Stimulated activated CD8-positive, alpha-beta memory T cell treated with anti-CD3 and anti-CD28 coated beads, Interleukin-12 subunit alpha, Interleukin-12 subunit beta, amount 100 ng/mL, for 1 hour (primary cell): ENCODE results near the gene KIFBP.
"Not testable (repeated sequence)": the region's sequence is repeated elsewhere in the genome, so short reads cannot be mapped to it uniquely, and the experiment has no call there.

ENCODE experiments used
- DNase-seq: peaks from one replicate; pipeline ENCODE4 v3.0.0-alpha.2; 2020; ENCODE audit warnings: low read depth

Gene KIFBP

DNA sequence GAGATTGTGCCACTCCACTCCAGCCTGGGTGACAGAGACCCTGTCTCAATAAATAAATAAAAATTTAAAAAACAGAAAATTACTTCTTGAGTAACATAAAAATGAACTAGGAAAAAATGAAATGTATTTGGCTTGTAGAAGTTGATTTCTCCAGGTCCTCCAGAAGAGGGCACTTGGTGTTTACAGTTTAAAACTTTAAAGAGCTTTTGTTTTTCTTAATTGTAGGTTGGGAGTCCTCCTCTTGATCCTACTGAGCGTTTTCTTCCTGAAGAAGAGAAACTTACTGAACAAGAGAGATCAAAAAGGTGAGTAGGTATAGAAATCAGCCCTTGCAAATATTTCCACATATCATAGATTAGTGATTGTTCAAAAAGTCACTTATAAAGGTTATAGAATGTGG lies 16.2 kb downstream of the KIFBP start:
- no peak for DNase-seq

- DNase-seq: no peak
Measured at GRCh38 chr10:69005704-69006485, 17.3 kb downstream of the KIFBP start.

- DNase-seq: no peak
Measured at GRCh38 chr10:69007260-69007659, 18.7 kb downstream of the KIFBP start.

GRCh38 chr10:69009360-69009759 lies 20.8 kb downstream of the KIFBP start:
- DNase-seq: no peak

DNA sequence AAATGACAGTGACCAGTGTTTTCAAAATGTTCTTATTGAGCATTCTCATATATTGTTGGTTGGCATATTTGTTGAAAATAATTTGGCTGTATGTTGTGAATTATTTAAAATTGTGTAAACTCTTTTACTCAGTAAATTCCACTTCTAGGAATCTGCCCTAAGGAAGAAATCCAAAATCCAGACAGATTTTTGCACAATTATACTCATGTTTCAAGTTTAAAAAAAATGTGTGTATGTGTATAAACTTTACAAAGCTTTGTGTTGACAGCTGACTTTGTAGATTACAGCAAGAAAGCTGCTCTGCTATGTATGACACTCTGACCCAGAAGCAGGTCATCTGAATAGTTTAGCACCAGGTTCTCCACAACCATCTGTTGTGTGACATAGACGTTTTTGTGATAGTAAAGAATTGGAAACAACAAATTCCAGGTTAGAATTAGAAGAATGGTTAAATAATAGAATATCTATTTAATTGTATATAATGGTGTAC lies 21.6 kb downstream of the KIFBP start:
- no peak for DNase-seq

GRCh38 chr10:69012778-69013177 lies 24.2 kb downstream of the KIFBP start:
- not testable (repeated sequence) for DNase-seq

GRCh38 chr10:69014171-69014570 lies 25.6 kb downstream of the KIFBP start:
- no peak for DNase-seq

DNA sequence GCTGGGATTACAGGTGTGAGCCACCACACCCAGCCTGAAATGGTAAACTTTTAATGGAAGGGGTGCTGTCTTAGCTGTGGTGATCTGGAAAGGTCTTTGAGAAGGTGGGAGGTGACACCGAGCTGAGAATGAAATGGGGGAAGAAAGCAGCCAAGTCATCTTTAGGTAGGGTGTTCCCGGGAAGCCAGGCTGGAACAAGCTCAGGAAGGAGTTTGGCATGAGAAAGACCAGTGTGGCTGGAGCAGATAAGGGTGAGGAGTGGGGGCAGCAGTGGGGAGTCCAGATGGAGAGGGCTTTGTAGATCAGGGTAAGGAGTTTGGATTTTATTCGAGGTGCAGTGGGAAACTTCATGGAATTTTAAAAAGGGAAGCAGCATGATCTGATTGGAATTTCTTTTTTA lies 30.0 kb downstream of the KIFBP start:
- DNase-seq: no peak

- DNase-seq: no peak
Measured at GRCh38 chr10:69022611-69023010, 34.0 kb downstream of the KIFBP start.

- DNase-seq: no peak
Measured at GRCh38 chr10:69025370-69025896, 36.8 kb downstream of the KIFBP start.

- no peak for DNase-seq
Measured at GRCh38 chr10:69033256-69033655, 44.7 kb downstream of the KIFBP start.

DNA sequence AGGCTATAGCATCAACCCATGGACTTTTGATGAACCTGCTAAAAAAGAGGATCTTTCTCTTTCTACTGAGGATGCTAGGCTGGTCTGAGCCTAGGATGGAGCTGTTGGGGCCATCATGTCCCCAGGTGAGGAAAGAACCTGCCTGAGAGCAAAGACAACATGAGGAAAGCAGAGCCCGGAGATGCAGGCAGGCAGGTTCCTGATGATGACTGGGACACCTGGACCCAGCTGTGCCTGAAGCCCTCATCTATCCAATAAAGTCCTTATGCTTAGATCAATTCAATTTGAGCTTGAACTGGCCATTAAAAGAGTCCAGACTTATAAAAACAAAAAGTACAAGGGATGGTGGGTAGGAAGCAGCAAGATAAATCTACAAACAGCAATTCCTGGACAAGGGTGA lies 48.9 kb downstream of the KIFBP start:
- DNase-seq: no peak

DNA sequence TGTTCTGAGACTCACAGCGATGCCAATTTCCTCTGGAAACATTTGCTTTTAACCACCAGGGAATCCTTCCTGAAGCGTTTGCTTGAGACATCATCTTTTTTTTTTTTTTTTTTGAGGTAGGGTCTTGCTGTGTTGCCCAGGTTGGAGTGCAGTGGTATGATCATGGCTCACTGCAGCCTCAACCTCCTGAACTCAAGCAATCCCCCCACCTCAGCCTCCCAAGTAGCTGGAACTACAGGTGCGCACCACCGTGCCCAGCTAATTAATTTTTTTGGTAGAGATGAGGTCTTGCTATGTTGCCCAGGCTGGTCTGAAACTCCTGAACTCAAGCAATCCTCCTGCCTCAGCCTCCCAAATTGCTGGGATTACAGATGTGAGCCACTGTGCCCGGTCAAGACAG lies 52.3 kb downstream of the KIFBP start:
- DNase-seq: not testable (repeated sequence)

DNA sequence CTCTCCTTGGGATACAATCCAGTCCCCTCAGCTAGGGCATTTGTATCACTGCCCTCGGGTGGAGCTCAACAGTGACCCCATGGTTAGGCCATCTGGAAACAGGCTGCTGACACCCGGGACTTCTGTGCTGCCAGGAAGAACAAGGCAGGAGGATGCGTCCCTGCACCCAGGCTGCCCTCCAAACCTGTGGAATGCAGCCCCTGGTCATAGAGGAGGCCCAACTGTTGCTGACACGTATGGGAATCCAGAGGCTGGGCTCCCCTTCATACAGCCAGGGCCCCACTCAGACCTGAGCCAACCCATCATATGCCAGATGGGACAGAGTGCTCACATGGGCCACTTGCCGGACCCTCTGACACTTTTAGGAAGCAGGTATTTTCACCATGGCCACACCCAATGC lies 53.8 kb downstream of the KIFBP start:
- DNase-seq: no peak

- no peak for DNase-seq
Measured at GRCh38 chr10:69042838-69043237, 54.2 kb downstream of the KIFBP start.

DNA sequence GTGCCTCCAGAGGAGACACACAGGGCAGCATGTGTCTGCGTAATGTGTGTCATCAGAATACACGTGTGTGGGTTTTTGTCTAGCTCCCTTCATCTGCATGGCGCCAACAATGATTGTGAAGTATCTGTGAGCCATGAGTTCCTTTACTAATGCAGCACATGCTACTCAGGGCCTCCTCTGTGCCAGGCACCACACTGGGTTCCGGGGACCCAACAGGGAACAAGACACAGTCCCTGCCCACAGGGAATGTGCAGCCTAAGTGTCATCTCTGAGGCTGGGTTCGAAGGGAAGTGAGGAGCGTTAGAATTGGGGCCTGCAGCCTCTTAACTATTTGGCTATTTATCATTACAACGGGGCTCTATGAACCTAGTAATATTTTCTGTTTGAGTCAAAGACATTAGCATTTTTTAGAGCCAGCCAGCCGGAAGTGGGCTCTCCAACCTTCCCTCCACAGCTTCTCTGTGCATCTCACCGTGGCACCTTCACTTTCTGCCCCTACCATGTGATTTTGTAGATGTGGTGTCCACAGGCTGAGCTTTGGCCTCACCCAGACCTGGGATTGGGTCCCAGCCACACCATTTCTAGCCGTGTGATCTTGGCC lies 55.4 kb downstream of the KIFBP start:
- DNase-seq: no peak

- no peak for DNase-seq
Measured at GRCh38 chr10:69044546-69044945, 55.9 kb downstream of the KIFBP start.

- DNase-seq: no peak
Measured at GRCh38 chr10:69045441-69046300, 57.1 kb downstream of the KIFBP start.

- DNase-seq: no peak
Measured at GRCh38 chr10:69047111-69047832, 58.7 kb downstream of the KIFBP start.

GRCh38 chr10:69048103-69048502 lies 59.5 kb downstream of the KIFBP start:
- no peak for DNase-seq

GRCh38 chr10:69049566-69049961 lies 61.0 kb downstream of the KIFBP start:
- no peak for DNase-seq

DNA sequence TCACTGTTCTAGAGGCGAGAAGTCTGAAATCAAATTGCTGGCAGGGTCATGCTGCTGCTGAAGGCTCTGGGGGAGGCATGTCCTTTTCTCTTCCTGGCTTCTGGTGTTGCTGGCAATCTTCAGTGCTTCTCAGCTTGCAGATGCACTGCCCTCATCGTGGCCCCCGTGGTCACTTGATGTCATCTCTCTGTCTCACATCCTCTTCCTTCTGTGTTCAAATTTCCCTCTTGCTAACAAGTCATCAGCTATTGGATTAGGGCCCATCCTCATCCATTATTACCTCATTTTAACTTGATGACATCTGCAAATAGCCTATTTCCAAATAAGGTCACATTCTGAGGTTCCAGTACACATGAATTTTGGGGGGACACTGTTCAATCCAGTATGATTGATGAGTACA lies 62.7 kb downstream of the KIFBP start:
- no peak for DNase-seq
